WTC11 (cell line): ENCODE measurements around the gene EIF1B. TPM values are rescaled to one million over a fixed set of nuclear protein-coding genes. Genes with fewer than 3 reads are reported as not detected.
A peak's percentile ranks its signal among the peaks of the same experiment; 100 is the strongest.

Source experiments
- ATAC-seq: fragments of 200-7000 bp; cut with Tn5 transposase; 2 replicates; pipeline ENCODE4 v1.10.0; 2021; ENCODE audit warnings: mild to moderate bottlenecking, moderate library complexity
- CTCF ChIA-PET: fragments of 300-600 bp; sonication (Branson Sonifier 250); formaldehyde crosslinking; loops from one replicate; lab custom pipeline; 2021; ENCODE audit warnings: antibody characterized with exemption; lab: Charles Lee
- POLR2A ChIA-PET: fragments of 350-600 bp; sonication (Branson Sonifier 250); formaldehyde crosslinking; loops from one replicate; lab custom pipeline; 2021; ENCODE audit warnings: antibody characterized with exemption; lab: Charles Lee
- DNase-seq: peaks from one replicate; pipeline ENCODE4 v3.0.0; 2021; ENCODE audit warnings: low spot score
- H3K27ac Mint-ChIP-seq: 2 replicates; pipeline ENCODE4 v1.8.0; 2021; ENCODE audit warnings: mixed read lengths
- H3K27me3 Mint-ChIP-seq: 2 replicates; pipeline ENCODE4 v1.8.0; 2021; ENCODE audit warnings: low read depth, mild to moderate bottlenecking, moderate library complexity, mixed read lengths
- H3K36me3 Mint-ChIP-seq: 2 replicates; pipeline ENCODE4 v1.8.0; 2021; ENCODE audit warnings: mixed read lengths
- H3K4me1 Mint-ChIP-seq: 2 replicates; pipeline ENCODE4 v1.8.0; 2022; ENCODE audit warnings: mixed read lengths
- H3K4me3 Mint-ChIP-seq: 2 replicates; pipeline ENCODE4 v1.8.0; 2021; ENCODE audit warnings: mild to moderate bottlenecking, moderate library complexity, mixed read lengths
- H3K9me3 Mint-ChIP-seq: 2 replicates; pipeline ENCODE4 v1.8.0; 2021; ENCODE audit warnings: mixed read lengths
- AFF4 ChIP-seq: sonication (generic); formaldehyde crosslinking; IDR thresholded peaks from 2 replicates; pipeline ENCODE4 v1.8.1; 2023; ENCODE audit warnings: mild to moderate bottlenecking, missing genetic modification reagents, borderline replicate concordance
- ATF2 ChIP-seq: sonication (generic); formaldehyde crosslinking; IDR thresholded peaks from 2 replicates; pipeline ENCODE4 v1.8.1; 2022; ENCODE audit warnings: low read depth, missing genetic modification reagents, borderline replicate concordance
- ATF6 ChIP-seq: sonication (generic); formaldehyde crosslinking; IDR thresholded peaks from 2 replicates; pipeline ENCODE4 v1.8.1; 2023; ENCODE audit warnings: mild to moderate bottlenecking, missing genetic modification reagents
- CBFB ChIP-seq: sonication (generic); formaldehyde crosslinking; IDR thresholded peaks from 2 replicates; pipeline ENCODE4 v1.8.1; 2022; ENCODE audit warnings: mild to moderate bottlenecking, low read depth, missing genetic modification reagents
- ERG ChIP-seq: fragments of 250-450 bp; sonication (Bioruptor Pico); IDR thresholded peaks from 2 replicates; pipeline ENCODE4 v1.8.0; 2021; ENCODE audit warnings: mild to moderate bottlenecking
- GRHL2 ChIP-seq: fragments of 250-450 bp; sonication (Bioruptor Pico); IDR thresholded peaks from 2 replicates; pipeline ENCODE4 v1.8.0; 2022; ENCODE audit warnings: mild to moderate bottlenecking, moderate library complexity; ENCODE audit not compliant: insufficient replicate concordance, severe bottlenecking
- NFYB ChIP-seq: sonication (generic); formaldehyde crosslinking; conservative IDR thresholded peaks from 2 replicates; pipeline ENCODE4 v1.8.0; 2022; ENCODE audit warnings: low read depth, missing genetic modification reagents
- NR1H2 ChIP-seq: sonication (generic); formaldehyde crosslinking; IDR thresholded peaks from 2 replicates; pipeline ENCODE4 v1.9.0; 2021; ENCODE audit warnings: mild to moderate bottlenecking, moderate library complexity, missing genetic modification reagents
- NR2C2 ChIP-seq: sonication (generic); formaldehyde crosslinking; IDR thresholded peaks from 2 replicates; pipeline ENCODE4 v1.8.0; 2022; ENCODE audit warnings: mild to moderate bottlenecking, missing genetic modification reagents
- OVOL2 ChIP-seq: fragments of 250-450 bp; sonication (Bioruptor Pico); IDR thresholded peaks from 2 replicates; pipeline ENCODE4 v1.9.0; 2021; ENCODE audit warnings: mild to moderate bottlenecking, borderline replicate concordance
- RORB ChIP-seq: fragments of 250-450 bp; sonication (Bioruptor Pico); IDR thresholded peaks from 2 replicates; pipeline ENCODE4 v1.9.0; 2021; ENCODE audit warnings: mild to moderate bottlenecking
- STAT6 ChIP-seq: sonication (generic); formaldehyde crosslinking; conservative IDR thresholded peaks from 2 replicates; pipeline ENCODE4 v1.8.1; 2023; ENCODE audit warnings: mild to moderate bottlenecking, low read depth, missing genetic modification reagents, moderate library complexity
- TP53 ChIP-seq: sonication (generic); formaldehyde crosslinking; IDR thresholded peaks from 2 replicates; pipeline ENCODE4 v1.8.1; 2023; ENCODE audit warnings: mild to moderate bottlenecking, missing genetic modification reagents
- ZBTB21 ChIP-seq: sonication (generic); formaldehyde crosslinking; IDR thresholded peaks from 2 replicates; pipeline ENCODE4 v1.8.1; 2023; ENCODE audit warnings: mild to moderate bottlenecking, missing genetic modification reagents, borderline replicate concordance
- ZNF232 ChIP-seq: sonication (generic); formaldehyde crosslinking; IDR thresholded peaks from 2 replicates; pipeline ENCODE4 v1.8.0; 2022; ENCODE audit warnings: mild to moderate bottlenecking, missing genetic modification reagents
- ZNF281 ChIP-seq: sonication (generic); formaldehyde crosslinking; IDR thresholded peaks from 2 replicates; pipeline ENCODE4 v1.8.0; 2023; ENCODE audit warnings: mild to moderate bottlenecking, missing genetic modification reagents
- ZNF671 ChIP-seq: fragments of 250-450 bp; sonication (Bioruptor Pico); IDR thresholded peaks from 2 replicates; pipeline ENCODE4 v1.8.0; 2021; ENCODE audit warnings: mild to moderate bottlenecking
- ZSCAN18 ChIP-seq: fragments of 250-450 bp; sonication (Bioruptor Pico); IDR thresholded peaks from 2 replicates; pipeline ENCODE4 v2.1.2; 2022; ENCODE audit warnings: mild to moderate bottlenecking, moderate library complexity
- total RNA-seq: library from RNA; stranded (reverse); gene quantifications from 3 replicates; pipeline ENCODE4 v1.2.3, GENCODE V29; 2021

The EIF1B gene
- total RNA-seq, 1 experiment from 2014 or later = 82.0 TPM

GRCh38 chr3:40299130-40299720, 10.3 kb upstream of the EIF1B start (continued):
- TF ChIP-seq ZSCAN18 (CRISPR knock-in tag) = no peak
- TF ChIP-seq TP53 = no peak
- no peak for TF ChIP-seq ZNF281
- no peak for TF ChIP-seq GRHL2 (CRISPR knock-in tag)
- TF ChIP-seq ERG (CRISPR knock-in tag) = no peak

GRCh38 chr3:40299721-40300335, 9.7 kb upstream of the EIF1B start:
- peaks cover 9% of the 10 kb centered on the region; the same call in 1 of the 2 replicates for H3K9me3 Mint-ChIP-seq
- TF ChIP-seq ZBTB21 (no peak), NR1H2 (CRISPR knock-in tag) (no peak), ZNF671 (no peak), ATF2 (CRISPR knock-in tag) (no peak), NFYB (no peak), OVOL2 (CRISPR knock-in tag) (no peak), NR2C2 (no peak), CBFB (no peak), RORB (CRISPR knock-in tag) (no peak), STAT6 (CRISPR knock-in tag) (no peak), AFF4 (CRISPR knock-in tag) (no peak), ATF6 (CRISPR knock-in tag) (no peak), ZNF232 (no peak)

More at GRCh38 chr3:40299721-40300335, 9.7 kb upstream of the EIF1B start:
- ATAC-seq = no peak
- Mint-ChIP-seq H3K27me3 (no peaks in the 10 kb centered on the region), H3K36me3 (no peaks in the 10 kb centered on the region), H3K4me3 (no peak overlapping the region), H3K4me1 (no peaks in the 10 kb centered on the region), H3K27ac (peak overlapping the region; percentile 25)
- CTCF ChIA-PET = interaction anchor here (0.8 kb wide), 1 partner anchor 9 kb away, joined by 3 read pairs; the partner anchor contains the start of gene EIF1B
- DNase-seq = no peak
- POLR2A ChIA-PET = no interaction called here
